ENCODE results near the gene NDUFS7. TPM values are rescaled to one million over a fixed set of nuclear protein-coding genes. Genes with fewer than 3 reads are reported as not detected.

The NDUFS7 gene
- total RNA-seq, 1 experiment from 2014 or later: 98.1 TPM

DNA sequence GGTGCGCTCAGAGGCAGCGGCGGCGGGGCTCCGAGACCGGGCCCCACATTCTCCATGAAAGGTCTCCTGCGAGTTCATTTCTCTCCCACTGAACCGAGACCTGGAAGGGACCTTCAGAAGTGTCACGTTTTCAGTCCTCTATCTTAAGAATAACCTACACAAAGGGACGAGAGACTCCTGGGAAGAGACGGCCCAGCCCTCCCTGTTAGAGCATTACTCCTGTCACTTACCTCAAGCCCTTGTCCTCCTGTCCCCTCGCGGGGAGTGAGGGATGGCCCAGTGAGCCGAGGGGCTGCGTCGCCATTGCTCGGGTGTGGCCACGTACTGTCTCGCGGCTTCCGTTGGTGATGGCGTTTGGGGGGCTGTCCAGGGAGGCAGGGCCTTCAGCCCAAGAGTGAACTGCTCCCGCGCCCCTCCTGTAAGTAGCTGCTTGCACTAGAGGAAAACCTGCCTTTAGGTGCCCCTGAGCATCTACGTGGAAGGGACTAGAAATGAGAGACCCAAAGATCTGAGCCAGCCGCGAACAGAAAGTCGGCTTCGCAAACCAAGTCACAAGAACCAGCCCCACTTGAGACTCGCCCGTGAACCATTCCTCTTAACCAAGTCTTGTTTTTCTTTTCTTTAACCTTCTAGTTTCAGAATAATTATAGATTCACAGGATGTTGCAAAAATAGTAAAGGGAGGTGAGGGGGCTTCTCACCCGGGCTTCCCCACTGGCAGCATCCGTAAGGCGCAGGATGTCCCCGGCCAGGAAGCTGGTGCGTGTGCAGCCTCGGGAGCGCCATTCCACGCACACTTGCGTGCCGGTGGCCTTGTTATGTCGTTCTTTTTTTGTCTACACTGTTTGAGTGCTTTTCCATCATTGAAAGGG is 21.1 kb upstream of the NDUFS7 start:
- no peak for DNase-seq
- Histone ChIP-seq H2AFZ (ENCODE audit: low read length) (no peak overlapping the region), H3K4me3 (ENCODE audit: low read length) (no peak overlapping the region), H4K20me1 (ENCODE audit: insufficient read depth, low read depth, low read length) (no peaks in the 10 kb centered on the region), H3K9ac (ENCODE audit: low read length) (no peak overlapping the region), H3K4me1 (ENCODE audit: low read length) (no peaks in the 10 kb centered on the region), H3K36me3 (ENCODE audit: insufficient read depth, low read length) (no peaks in the 10 kb centered on the region), H3K4me2 (ENCODE audit: low read depth, low read length, poor library complexity, severe bottlenecking) (no peak overlapping the region), H3K79me2 (ENCODE audit: low read length) (no peaks in the 10 kb centered on the region), H3K9me3 (ENCODE audit: low read length) (no peaks in the 10 kb centered on the region), H3K9me2 (replicated peaks; ENCODE audit: insufficient read depth, low read length) (no peaks in the 10 kb centered on the region), H3K27me3 (ENCODE audit: low read length) (no peaks in the 10 kb centered on the region), H3K27ac (ENCODE audit: low read length) (no peak overlapping the region)

DNA sequence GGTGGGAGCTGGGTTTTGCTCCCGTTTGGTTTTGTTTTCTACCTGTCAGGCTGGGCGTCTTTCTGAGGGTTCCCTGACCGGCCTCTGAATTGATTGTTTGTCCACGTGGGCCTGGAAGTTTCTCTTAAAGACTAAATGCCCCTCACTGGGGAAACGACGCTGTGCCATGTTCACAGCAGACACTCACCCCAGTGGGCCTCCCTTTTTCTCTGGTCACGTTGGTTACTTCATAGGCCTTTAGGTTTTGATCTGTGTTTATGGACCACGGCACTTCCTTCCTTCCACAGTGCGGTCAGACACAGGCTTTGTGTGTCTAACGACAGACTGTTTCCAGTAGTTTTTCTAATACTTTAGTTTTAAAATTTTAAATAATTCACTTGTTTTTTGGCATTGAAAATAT is 20.1 kb upstream of the NDUFS7 start:
- no peak for DNase-seq
- H3K9ac ChIP-seq (ENCODE audit: low read length): no peak overlapping the region
- no peaks in the 10 kb centered on the region for H3K36me3 ChIP-seq (ENCODE audit: insufficient read depth, low read length)

DNA sequence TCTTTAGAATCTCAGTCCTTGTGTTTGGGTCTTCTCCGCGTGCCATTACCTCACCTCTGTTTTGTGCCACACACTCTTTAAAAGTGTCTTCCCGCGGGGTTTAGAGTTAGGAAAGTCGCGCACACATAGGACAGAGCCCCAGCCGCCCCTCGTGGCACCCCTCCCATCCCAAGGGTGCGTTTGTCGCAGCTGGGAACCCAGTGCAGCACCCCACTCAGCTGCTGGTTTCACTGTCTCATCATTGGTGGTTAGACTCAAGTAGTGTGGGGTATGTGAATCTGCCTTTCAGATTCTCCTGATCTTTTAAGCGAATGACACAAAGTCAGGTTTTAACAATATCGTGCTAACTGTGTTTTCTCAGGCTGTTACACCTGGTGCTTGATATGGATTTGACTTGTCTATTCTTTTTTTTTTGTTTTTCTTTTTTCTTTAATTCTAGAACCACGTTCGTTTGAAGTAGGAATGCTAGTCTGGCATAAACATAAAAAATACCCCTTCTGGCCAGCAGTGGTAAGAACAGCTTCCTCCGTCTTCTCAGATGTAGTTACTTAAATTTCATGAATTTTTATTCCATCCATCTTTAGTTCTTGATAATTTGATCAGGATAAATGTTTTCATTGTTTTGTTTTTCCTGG is 19.5 kb upstream of the NDUFS7 start:
- no peaks in the 10 kb centered on the region for H3K27me3 ChIP-seq (ENCODE audit: low read length)
- H3K9me2 ChIP-seq (replicated peaks; ENCODE audit: insufficient read depth, low read length): no peaks in the 10 kb centered on the region
- H3K9me3 ChIP-seq (ENCODE audit: low read length): no peaks in the 10 kb centered on the region
- H3K4me1 ChIP-seq (ENCODE audit: low read length): no peaks in the 10 kb centered on the region
- DNase-seq: no peak
- H3K27ac ChIP-seq (ENCODE audit: low read length): no peak overlapping the region
- no peaks in the 10 kb centered on the region for H3K79me2 ChIP-seq (ENCODE audit: low read length)
- H3K4me3 ChIP-seq (ENCODE audit: low read length): no peak overlapping the region
- no peaks in the 10 kb centered on the region for H4K20me1 ChIP-seq (ENCODE audit: insufficient read depth, low read depth, low read length)
- no peak overlapping the region for H2AFZ ChIP-seq (ENCODE audit: low read length)
- no peak overlapping the region for H3K9ac ChIP-seq (ENCODE audit: low read length)
- H3K4me2 ChIP-seq (ENCODE audit: low read depth, low read length, poor library complexity, severe bottlenecking): no peak overlapping the region
- H3K36me3 ChIP-seq (ENCODE audit: insufficient read depth, low read length): no peaks in the 10 kb centered on the region

More for the DNA sequence above, 20.1 kb upstream of the NDUFS7 start:
- H4K20me1 ChIP-seq (ENCODE audit: insufficient read depth, low read depth, low read length): no peaks in the 10 kb centered on the region
- H3K27ac ChIP-seq (ENCODE audit: low read length): no peak overlapping the region
- no peaks in the 10 kb centered on the region for H3K4me1 ChIP-seq (ENCODE audit: low read length)
- H3K9me3 ChIP-seq (ENCODE audit: low read length): no peaks in the 10 kb centered on the region
- H3K79me2 ChIP-seq (ENCODE audit: low read length): no peaks in the 10 kb centered on the region
- no peaks in the 10 kb centered on the region for H3K27me3 ChIP-seq (ENCODE audit: low read length)
- H3K4me3 ChIP-seq (ENCODE audit: low read length): no peak overlapping the region
- no peak overlapping the region for H2AFZ ChIP-seq (ENCODE audit: low read length)
- H3K9me2 ChIP-seq (replicated peaks; ENCODE audit: insufficient read depth, low read length): no peaks in the 10 kb centered on the region
- H3K4me2 ChIP-seq (ENCODE audit: low read depth, low read length, poor library complexity, severe bottlenecking): no peak overlapping the region

GRCh38 chr19:1365319-1366269 is 18.1 kb upstream of the NDUFS7 start:
- H3K4me1 ChIP-seq (ENCODE audit: low read length): no peaks in the 10 kb centered on the region
- no peak overlapping the region for H2AFZ ChIP-seq (ENCODE audit: low read length)
- no peaks in the 10 kb centered on the region for H3K9me3 ChIP-seq (ENCODE audit: low read length)
- H3K9me2 ChIP-seq (replicated peaks; ENCODE audit: insufficient read depth, low read length): no peaks in the 10 kb centered on the region
- H3K9ac ChIP-seq (ENCODE audit: low read length): no peak overlapping the region
- H3K27me3 ChIP-seq (ENCODE audit: low read length): no peaks in the 10 kb centered on the region
- H3K27ac ChIP-seq (ENCODE audit: low read length): no peak overlapping the region
- no peaks in the 10 kb centered on the region for H3K36me3 ChIP-seq (ENCODE audit: insufficient read depth, low read length)
- DNase-seq: no peak
- H3K79me2 ChIP-seq (ENCODE audit: low read length): no peaks in the 10 kb centered on the region
- H3K4me2 ChIP-seq (ENCODE audit: low read depth, low read length, poor library complexity, severe bottlenecking): no peak overlapping the region
- no peak overlapping the region for H3K4me3 ChIP-seq (ENCODE audit: low read length)
- no peaks in the 10 kb centered on the region for H4K20me1 ChIP-seq (ENCODE audit: insufficient read depth, low read depth, low read length)

DNA sequence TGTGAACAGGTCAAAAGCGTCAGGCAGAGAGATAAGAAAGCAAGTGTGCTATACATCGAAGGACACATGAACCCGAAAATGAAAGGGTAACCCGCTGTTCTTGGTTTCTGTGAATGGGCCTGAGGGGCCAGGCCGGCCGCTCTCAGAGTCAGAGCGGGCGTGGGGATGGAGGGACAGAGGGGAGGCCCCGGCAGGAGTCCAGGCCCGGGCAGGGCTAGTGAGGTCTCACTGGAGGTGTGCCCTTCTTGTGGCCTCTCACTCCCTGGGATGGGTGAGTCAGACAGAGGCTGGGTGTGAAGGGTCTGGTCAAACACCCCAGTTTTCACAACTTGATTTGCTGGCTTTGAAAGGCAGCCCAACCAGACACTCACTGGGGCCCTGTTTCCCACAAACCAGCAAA is 17.4 kb upstream of the NDUFS7 start:
- Histone ChIP-seq H3K79me2 (ENCODE audit: low read length) (no peaks in the 10 kb centered on the region), H3K4me3 (ENCODE audit: low read length) (no peak overlapping the region), H3K9me3 (ENCODE audit: low read length) (no peaks in the 10 kb centered on the region), H3K27ac (ENCODE audit: low read length) (no peak overlapping the region), H3K36me3 (ENCODE audit: insufficient read depth, low read length) (no peaks in the 10 kb centered on the region), H2AFZ (ENCODE audit: low read length) (no peak overlapping the region), H3K9me2 (replicated peaks; ENCODE audit: insufficient read depth, low read length) (no peaks in the 10 kb centered on the region), H3K4me1 (ENCODE audit: low read length) (no peaks in the 10 kb centered on the region), H3K27me3 (ENCODE audit: low read length) (no peaks in the 10 kb centered on the region), H4K20me1 (ENCODE audit: insufficient read depth, low read depth, low read length) (no peaks in the 10 kb centered on the region), H3K4me2 (ENCODE audit: low read depth, low read length, poor library complexity, severe bottlenecking) (no peak overlapping the region), H3K9ac (ENCODE audit: low read length) (no peak overlapping the region)
- no peak for DNase-seq

- Histone ChIP-seq H2AFZ (ENCODE audit: low read length) (no peak overlapping the region), H3K27me3 (ENCODE audit: low read length) (no peaks in the 10 kb centered on the region), H3K36me3 (ENCODE audit: insufficient read depth, low read length) (no peaks in the 10 kb centered on the region), H3K79me2 (ENCODE audit: low read length) (no peaks in the 10 kb centered on the region), H3K9me3 (ENCODE audit: low read length) (no peaks in the 10 kb centered on the region), H3K4me1 (ENCODE audit: low read length) (no peaks in the 10 kb centered on the region), H3K9ac (ENCODE audit: low read length) (no peak overlapping the region), H3K27ac (ENCODE audit: low read length) (no peak overlapping the region), H3K4me3 (ENCODE audit: low read length) (no peak overlapping the region), H3K9me2 (replicated peaks; ENCODE audit: insufficient read depth, low read length) (no peaks in the 10 kb centered on the region), H3K4me2 (ENCODE audit: low read depth, low read length, poor library complexity, severe bottlenecking) (no peak overlapping the region), H4K20me1 (ENCODE audit: insufficient read depth, low read depth, low read length) (no peaks in the 10 kb centered on the region)
- DNase-seq: no peak
These were observed 16.5 kb upstream of the NDUFS7 start for GRCh38 chr19:1366899-1367870.

- no peak for DNase-seq
- Histone ChIP-seq H3K9me3 (ENCODE audit: low read length) (no peaks in the 10 kb centered on the region), H2AFZ (ENCODE audit: low read length) (no peak overlapping the region), H3K36me3 (ENCODE audit: insufficient read depth, low read length) (0 out of 2 replicates have a peak, but pooled peaks cover 4% of the 10 kb centered on the region), H3K9me2 (replicated peaks; ENCODE audit: insufficient read depth, low read length) (no peaks in the 10 kb centered on the region), H3K79me2 (ENCODE audit: low read length) (no peaks in the 10 kb centered on the region), H3K27ac (ENCODE audit: low read length) (no peak overlapping the region), H3K27me3 (ENCODE audit: low read length) (no peaks in the 10 kb centered on the region), H3K4me3 (ENCODE audit: low read length) (no peak overlapping the region), H3K4me1 (ENCODE audit: low read length) (no peaks in the 10 kb centered on the region), H3K9ac (ENCODE audit: low read length) (no peak overlapping the region), H3K4me2 (ENCODE audit: low read depth, low read length, poor library complexity, severe bottlenecking) (no peak overlapping the region), H4K20me1 (ENCODE audit: insufficient read depth, low read depth, low read length) (no peaks in the 10 kb centered on the region)
These were observed 14.4 kb upstream of the NDUFS7 start for GRCh38 chr19:1369214-1369805.

Measured in Karpas-422 (cell line).